EL (cell line): ENCODE data around the gene FEZF1.

Experiments used
- DNase-seq: peaks from one replicate; pipeline ENCODE4 v3.0.0-alpha.2; 2016

Gene FEZF1

DNA sequence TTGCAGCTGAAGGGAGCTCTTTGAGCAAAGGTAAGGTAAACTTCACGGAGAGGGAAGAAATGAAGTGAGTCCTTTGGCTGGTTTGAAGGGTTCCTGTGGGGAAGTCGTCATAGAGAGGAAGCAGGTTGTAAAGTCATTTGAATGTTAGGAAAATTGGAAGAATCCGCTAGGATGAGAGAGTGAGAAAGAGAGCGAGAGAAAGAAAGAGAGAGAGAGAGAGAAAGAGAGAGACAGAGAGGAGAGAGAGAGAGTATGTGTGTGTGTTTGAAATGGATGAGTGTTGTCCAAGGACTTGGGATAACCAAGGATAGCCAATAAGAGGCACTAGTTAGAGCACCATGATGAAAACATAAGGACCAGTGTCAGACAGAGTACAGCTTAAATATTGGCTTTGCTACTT lies 43.1 kb downstream of the FEZF1 start:
- DNase-seq, result no peak

DNA sequence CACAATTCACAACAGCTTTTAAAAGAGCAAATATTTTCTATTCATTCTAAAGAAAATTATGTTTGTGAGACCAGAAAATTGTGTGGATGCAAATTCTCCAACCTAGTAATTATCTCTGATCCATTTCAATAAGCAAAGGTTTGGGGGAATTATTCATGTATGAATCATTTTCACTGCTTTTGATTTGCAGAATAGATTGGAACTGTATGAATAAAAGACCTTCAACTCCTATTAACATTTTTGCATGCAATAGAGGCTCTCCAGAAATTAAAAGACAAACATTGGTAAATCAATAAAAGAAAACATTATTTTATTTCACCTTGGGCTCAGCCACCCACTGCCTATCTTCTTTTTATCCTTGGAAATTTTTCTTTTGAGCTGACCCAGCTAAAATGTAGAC lies 43.5 kb downstream of the FEZF1 start:
- no peak for DNase-seq

DNA sequence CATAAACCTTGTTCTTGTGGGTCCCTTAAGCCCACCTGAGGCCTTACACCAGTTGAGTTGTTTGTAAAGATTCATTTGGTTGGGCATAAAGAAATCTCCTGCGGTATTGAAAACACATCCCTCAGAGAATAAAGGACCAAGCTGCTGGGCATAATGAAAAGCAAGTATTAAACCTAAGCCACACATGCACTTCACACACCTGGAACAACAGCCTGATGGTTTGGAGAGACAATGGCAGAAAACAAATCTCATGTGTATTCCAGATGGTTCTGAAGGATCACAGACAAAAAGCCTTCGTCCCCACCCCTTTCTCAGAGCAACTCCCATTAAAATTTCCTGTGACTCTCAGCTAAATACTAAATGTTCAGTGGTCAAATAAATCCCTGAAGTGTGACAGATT lies 44.2 kb downstream of the FEZF1 start:
- no peak for DNase-seq

DNA sequence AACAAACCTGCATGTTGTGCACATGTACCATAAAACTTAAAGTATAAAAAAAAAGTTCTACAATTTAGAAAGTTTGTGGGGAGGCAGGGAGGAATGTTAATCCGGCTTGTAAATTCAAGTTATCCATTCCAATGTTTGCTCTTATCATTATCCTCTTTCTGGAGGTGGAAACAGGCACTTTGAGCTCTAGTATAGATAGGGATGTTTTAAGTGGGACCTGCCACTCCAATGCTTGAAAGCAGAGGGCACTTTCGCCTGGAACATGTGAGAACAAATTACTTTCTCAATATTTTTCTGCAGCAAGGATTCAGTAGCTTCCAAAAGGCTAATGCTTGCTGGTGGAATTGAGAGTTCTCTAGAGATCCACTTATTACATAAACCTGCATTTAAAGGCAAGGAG lies 45.6 kb downstream of the FEZF1 start:
- no peak for DNase-seq

DNA sequence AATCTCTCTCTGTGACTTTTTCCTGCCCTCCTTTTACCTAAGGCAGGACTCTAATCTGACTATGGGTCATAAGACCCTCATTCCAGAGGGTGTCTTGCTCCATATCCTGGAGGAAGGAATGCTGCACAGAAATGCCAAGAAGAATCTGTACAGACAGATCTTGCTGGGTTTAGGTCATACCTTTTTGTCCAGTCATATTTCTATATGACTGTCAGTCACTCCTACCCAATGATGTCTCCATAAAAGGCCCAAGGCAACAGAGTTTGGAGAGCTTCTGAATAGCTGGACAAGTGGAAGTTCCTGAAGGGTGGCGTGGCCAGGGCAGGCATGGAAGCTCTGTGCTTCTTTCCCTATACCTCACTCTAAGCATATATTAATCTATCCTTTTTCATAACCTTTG lies 47.5 kb downstream of the FEZF1 start:
- no peak for DNase-seq

DNA sequence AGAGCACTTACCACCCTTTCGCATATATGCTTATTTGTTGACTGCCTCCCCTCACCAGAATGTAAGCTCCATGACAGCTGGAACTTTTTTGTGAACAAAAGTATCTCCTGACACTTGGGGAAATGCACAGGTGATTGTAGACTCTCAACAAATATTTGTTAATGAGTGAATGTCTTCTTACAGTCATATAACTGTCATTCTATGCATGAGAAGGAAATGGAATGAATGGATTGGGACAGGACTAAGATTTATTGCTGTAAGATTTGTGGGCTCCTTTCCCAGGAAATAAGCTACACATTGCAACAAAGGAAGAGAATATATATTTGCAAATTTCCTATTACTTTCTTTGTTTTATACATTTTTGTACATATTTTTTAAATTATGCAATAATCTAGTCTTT lies 48.5 kb downstream of the FEZF1 start:
- no peak for DNase-seq

DNA sequence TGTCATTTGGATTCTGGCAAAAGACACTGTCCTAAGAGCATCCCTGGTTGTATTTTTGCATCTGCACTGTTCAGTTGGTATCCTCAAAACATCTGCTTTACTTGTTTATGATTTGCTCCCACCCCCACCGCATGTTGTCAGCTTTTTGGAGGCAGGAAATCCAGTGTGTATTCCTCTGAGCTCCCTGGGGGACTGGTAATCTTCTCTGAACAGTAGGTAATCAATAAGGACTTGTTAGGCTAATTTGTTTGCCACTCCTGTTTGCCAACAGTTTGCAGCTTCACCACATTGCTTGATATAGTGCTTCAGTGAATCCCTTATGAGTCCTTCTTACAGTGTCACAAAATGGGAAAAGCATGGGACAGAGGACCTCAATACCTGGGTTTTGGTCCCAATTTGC lies 49.1 kb downstream of the FEZF1 start:
- no peak for DNase-seq
